Measurements from ENCODE around the gene MYLK.

DNA sequence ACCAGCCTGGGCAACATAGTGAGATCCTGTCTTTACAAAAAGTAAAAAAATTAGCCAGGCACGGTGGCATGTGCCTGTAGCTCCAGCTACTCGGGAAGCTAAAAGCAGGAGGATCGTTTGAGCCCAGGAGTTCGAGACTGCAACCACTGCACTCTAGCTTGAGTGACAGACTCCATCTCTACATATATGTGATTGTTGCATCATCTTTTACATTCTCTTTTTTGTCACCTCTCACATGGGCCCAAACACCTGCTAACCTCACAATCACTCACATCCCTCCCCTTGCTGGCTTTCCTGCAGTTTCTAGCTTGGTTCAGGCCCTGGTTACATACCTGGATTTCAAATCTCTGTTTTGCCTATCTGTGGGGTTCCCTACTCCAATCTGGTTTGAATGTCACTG, 19.4 kb downstream of the MYLK start:
- TF ChIP-seq, protein P1, sequence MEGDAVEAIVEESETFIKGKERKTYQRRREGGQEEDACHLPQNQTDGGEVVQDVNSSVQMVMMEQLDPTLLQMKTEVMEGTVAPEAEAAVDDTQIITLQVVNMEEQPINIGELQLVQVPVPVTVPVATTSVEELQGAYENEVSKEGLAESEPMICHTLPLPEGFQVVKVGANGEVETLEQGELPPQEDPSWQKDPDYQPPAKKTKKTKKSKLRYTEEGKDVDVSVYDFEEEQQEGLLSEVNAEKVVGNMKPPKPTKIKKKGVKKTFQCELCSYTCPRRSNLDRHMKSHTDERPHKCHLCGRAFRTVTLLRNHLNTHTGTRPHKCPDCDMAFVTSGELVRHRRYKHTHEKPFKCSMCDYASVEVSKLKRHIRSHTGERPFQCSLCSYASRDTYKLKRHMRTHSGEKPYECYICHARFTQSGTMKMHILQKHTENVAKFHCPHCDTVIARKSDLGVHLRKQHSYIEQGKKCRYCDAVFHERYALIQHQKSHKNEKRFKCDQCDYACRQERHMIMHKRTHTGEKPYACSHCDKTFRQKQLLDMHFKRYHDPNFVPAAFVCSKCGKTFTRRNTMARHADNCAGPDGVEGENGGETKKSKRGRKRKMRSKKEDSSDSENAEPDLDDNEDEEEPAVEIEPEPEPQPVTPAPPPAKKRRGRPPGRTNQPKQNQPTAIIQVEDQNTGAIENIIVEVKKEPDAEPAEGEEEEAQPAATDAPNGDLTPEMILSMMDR (IDR thresholded peaks at IDR 0.05) = no peak
- TF ChIP-seq EP300 (IDR thresholded peaks at IDR 0.05) = no peak
